Muscle layer of colon (tissue), 2 donors: ENCODE data around the gene NACC2.

ENCODE experiments used
- H3K27ac ChIP-seq: one replicate; pipeline ENCODE4 v1.7.0; 2013; ENCODE audit warnings: low read depth, mild to moderate bottlenecking, low read length, moderate library complexity
- H3K27me3 ChIP-seq, 2 donors: one replicate each; pipeline ENCODE4 v1.7.0; 2013; ENCODE audit warnings: low read length in 2 of 2, mild to moderate bottlenecking in 2 of 2; ENCODE audit not compliant: insufficient read depth in 2 of 2, control insufficient read depth in 1 of 2
- H3K36me3 ChIP-seq: one replicate; pipeline ENCODE4 v1.7.0; 2013; ENCODE audit warnings: mild to moderate bottlenecking, low read length; ENCODE audit not compliant: insufficient read depth
- H3K4me1 ChIP-seq: one replicate; pipeline ENCODE4 v1.7.0; 2013; ENCODE audit warnings: mild to moderate bottlenecking, low read length; ENCODE audit not compliant: insufficient read depth
- H3K4me3 ChIP-seq, 2 donors: one replicate each; pipeline ENCODE4 v1.7.0; 2013; ENCODE audit warnings: low read length in 2 of 2, low read depth in 1 of 2, mild to moderate bottlenecking in 1 of 2, moderate library complexity in 1 of 2
- H3K9ac ChIP-seq: one replicate; pipeline ENCODE4 v1.7.0; 2013; ENCODE audit warnings: low read length
- H3K9me3 ChIP-seq: one replicate; pipeline ENCODE4 v1.7.0; 2013; ENCODE audit warnings: mild to moderate bottlenecking, low read length
- donor health status: abdominal sarcoma.
- donor health status: Adenocarcinoma of cecum.

The NACC2 gene

DNA sequence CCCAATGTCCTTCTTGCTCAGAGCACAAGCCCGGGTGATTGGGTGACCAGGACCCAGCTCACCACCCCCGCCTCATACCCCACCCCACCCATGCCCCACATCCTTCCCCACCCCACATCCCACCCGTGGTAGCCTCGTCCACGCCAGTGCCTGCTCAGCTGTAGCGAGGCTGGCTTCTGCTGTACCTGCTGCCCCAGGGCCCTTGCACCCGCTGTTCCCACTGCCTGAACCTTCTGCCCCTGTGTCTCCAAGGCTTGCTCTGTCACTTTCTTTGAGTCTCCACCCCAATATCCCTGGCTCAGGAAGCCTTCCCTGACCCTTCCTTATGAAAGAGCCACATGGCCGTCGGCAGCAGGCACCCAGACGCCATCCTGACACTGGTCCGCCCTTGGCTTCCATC, 3.1 kb upstream of the NACC2 start:
- H3K9me3 ChIP-seq, result no peaks in the 10 kb centered on the region
- H3K27me3 ChIP-seq, result no peaks in the 10 kb centered on the region
- H3K4me3 ChIP-seq, result no peak overlapping the region
- no peak overlapping the region for H3K9ac ChIP-seq
- H3K27ac ChIP-seq, result no peak overlapping the region
- H3K4me1 ChIP-seq, result peaks cover 22% of the 10 kb centered on the region
- no peaks in the 10 kb centered on the region for H3K36me3 ChIP-seq

GRCh38 chr9:136096505-136097001, 1.5 kb upstream of the NACC2 start:
- peaks cover 39% of the 10 kb centered on the region for H3K4me1 ChIP-seq
- H3K36me3 ChIP-seq, result no peaks in the 10 kb centered on the region
- H3K9me3 ChIP-seq, result no peaks in the 10 kb centered on the region
- H3K4me3 ChIP-seq, result no peak overlapping the region
- H3K27me3 ChIP-seq, result no peaks in the 10 kb centered on the region
- peak overlapping the region; percentile 8 for H3K27ac ChIP-seq
- H3K9ac ChIP-seq, result no peak overlapping the region

- Histone ChIP-seq H3K36me3 (no peaks in the 10 kb centered on the region), H3K9me3 (no peaks in the 10 kb centered on the region), H3K4me3 (peak overlapping the region; percentile 67 to 95), H3K9ac (peak overlapping the region; percentile 85), H3K4me1 (peaks cover 61% of the 10 kb centered on the region), H3K27ac (peak overlapping the region; percentile 99), H3K27me3 (no peaks in the 10 kb centered on the region)
Observed at GRCh38 chr9:136093995-136094881, 851 bp downstream of the NACC2 start.

GRCh38 chr9:136093346-136093986, 1.6 kb downstream of the NACC2 start:
- Histone ChIP-seq H3K27me3 (no peaks in the 10 kb centered on the region), H3K4me1 (peaks cover 63% of the 10 kb centered on the region), H3K4me3 (peak overlapping the region; percentile 67 to 95), H3K9ac (peak overlapping the region; percentile 85), H3K9me3 (no peaks in the 10 kb centered on the region), H3K27ac (peak overlapping the region; percentile 99), H3K36me3 (no peaks in the 10 kb centered on the region)

DNA sequence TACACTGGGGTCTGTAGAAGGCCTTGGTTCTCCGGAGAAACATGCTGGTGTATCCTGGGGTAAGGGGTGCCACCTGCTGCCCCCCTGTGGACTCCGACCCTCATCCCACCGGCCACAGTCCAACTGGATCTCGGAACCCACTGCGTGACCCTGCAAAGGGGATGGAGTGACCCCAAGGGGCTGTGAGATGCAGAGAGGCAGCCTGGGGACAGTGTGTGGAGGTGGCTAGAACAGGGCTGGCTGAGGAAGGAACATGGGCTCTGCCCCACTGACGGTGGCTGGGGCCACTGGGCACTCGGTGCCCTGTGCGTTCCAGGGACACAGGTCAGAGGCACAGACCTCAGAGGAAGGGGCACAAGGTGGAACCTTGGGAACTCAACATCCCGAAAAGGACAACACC, 2.3 kb downstream of the NACC2 start:
- Histone ChIP-seq H3K27ac (peak overlapping the region; percentile 99), H3K4me3 (peak overlapping the region; percentile 67 to 95), H3K27me3 (no peaks in the 10 kb centered on the region), H3K36me3 (no peaks in the 10 kb centered on the region), H3K9ac (peak overlapping the region; percentile 85), H3K4me1 (peaks cover 71% of the 10 kb centered on the region), H3K9me3 (no peaks in the 10 kb centered on the region)

- Histone ChIP-seq H3K36me3 (no peaks in the 10 kb centered on the region), H3K27ac (peak overlapping the region; percentile 99), H3K9ac (peak overlapping the region; percentile 85), H3K4me1 (peaks cover 75% of the 10 kb centered on the region), H3K9me3 (no peaks in the 10 kb centered on the region), H3K27me3 (no peaks in the 10 kb centered on the region), H3K4me3 (peak overlapping the region in 1 of 2 donors; percentile 67)
Observed at GRCh38 chr9:136092353-136092650, 2.8 kb downstream of the NACC2 start.

- Histone ChIP-seq H3K9me3 (no peaks in the 10 kb centered on the region), H3K9ac (peak overlapping the region; percentile 58), H3K36me3 (no peaks in the 10 kb centered on the region), H3K4me3 (peak overlapping the region in 1 of 2 donors; percentile 67), H3K4me1 (peaks cover 79% of the 10 kb centered on the region), H3K27ac (peak overlapping the region; percentile 99), H3K27me3 (no peaks in the 10 kb centered on the region)
Observed at GRCh38 chr9:136091582-136092352, 3.3 kb downstream of the NACC2 start.

GRCh38 chr9:136090768-136091581, 4.1 kb downstream of the NACC2 start:
- H3K27ac ChIP-seq, result peak overlapping the region; percentile 99
- no peaks in the 10 kb centered on the region for H3K27me3 ChIP-seq
- H3K36me3 ChIP-seq, result no peaks in the 10 kb centered on the region
- peak overlapping the region in 1 of 2 donors; percentile 67 for H3K4me3 ChIP-seq
- peaks cover 79% of the 10 kb centered on the region for H3K4me1 ChIP-seq
- H3K9ac ChIP-seq, result peak overlapping the region; percentile 58
- H3K9me3 ChIP-seq, result no peaks in the 10 kb centered on the region

DNA sequence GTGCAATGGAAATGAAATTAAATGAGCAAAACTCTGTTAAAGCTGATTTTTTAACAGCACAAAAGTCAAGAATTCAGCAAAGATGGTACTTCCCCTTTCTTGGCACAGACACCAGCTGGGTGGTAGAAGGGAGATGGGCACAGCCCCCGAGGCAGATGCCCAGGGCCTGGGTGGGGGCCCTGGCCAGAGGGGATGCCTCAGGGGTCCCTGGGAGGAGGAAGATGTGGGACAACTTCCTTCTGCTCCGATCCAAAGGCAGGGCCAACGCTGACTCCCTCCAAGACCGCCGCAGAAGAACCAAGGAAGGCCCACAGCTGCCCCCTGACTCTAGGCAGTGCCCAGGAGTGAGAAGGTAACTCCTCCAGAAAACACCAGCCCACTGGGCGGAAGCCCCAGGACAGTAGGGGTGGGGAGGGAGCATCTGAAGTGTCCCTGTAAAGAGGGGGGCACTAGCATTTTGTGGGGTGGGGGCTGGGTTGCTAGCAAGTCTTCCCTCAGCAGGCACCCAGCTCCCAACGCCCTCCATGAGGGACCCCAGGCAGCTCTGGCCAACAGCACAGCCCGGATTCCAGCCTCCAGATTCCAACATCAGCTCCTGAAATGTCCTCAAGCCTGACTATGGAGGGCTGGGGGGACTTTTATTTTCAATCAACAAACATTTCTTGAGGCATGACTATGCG, 4.9 kb downstream of the NACC2 start:
- Histone ChIP-seq H3K36me3 (no peaks in the 10 kb centered on the region), H3K27me3 (no peaks in the 10 kb centered on the region), H3K4me3 (peak overlapping the region in 1 of 2 donors; percentile 14), H3K4me1 (peaks cover 85% of the 10 kb centered on the region), H3K9me3 (no peaks in the 10 kb centered on the region), H3K9ac (peak overlapping the region; percentile 35), H3K27ac (peak overlapping the region; percentile 99)

GRCh38 chr9:136089697-136090045, 5.4 kb downstream of the NACC2 start:
- Histone ChIP-seq H3K27ac (peak overlapping the region; percentile 99), H3K4me3 (no peak overlapping the region), H3K4me1 (peaks cover 86% of the 10 kb centered on the region), H3K9ac (peak overlapping the region; percentile 71), H3K36me3 (no peaks in the 10 kb centered on the region), H3K9me3 (no peaks in the 10 kb centered on the region), H3K27me3 (no peaks in the 10 kb centered on the region)
